ENCODE results near the gene KMT5B. TPM values are rescaled to one million over a fixed set of nuclear protein-coding genes. Genes with fewer than 3 reads are reported as not detected.

Gene KMT5B
- total RNA-seq, 2 donors from 2014 or later: 30.0 to 32.2 TPM

DNA sequence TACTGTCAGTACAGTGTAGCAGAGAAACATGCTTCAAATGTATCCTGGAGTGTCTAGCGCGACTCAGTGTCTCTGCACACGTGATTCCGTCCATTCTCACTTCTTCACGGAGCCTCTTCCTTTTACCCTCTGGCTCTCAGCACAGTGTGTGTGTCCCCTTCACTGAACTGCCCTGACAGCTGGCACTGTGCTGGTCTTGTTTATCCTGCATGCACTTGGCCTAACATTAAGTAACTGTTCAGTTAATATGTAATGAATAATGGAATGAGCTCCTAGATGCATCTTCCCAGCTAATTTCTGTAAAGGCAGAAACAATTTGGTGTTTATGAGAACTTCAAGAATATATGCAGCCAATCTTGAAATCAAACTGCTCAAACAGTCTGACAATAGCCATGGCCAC, 44.4 kb downstream of the KMT5B start:
- Histone ChIP-seq H3K9me3 (no peaks in the 10 kb centered on the region), H3K4me1 (peaks cover 6% of the 10 kb centered on the region), H3K27ac (no peak overlapping the region), H3K27me3 (no peaks in the 10 kb centered on the region), H3K36me3 (replicated peaks in 1 of 2; ENCODE audit: insufficient read depth in 1 of 2, low read depth in 2 of 2) (peaks cover 15 to 26% of the 10 kb centered on the region in 2 donors), H3K4me3 (no peak overlapping the region)
- TF ChIP-seq, protein P1, sequence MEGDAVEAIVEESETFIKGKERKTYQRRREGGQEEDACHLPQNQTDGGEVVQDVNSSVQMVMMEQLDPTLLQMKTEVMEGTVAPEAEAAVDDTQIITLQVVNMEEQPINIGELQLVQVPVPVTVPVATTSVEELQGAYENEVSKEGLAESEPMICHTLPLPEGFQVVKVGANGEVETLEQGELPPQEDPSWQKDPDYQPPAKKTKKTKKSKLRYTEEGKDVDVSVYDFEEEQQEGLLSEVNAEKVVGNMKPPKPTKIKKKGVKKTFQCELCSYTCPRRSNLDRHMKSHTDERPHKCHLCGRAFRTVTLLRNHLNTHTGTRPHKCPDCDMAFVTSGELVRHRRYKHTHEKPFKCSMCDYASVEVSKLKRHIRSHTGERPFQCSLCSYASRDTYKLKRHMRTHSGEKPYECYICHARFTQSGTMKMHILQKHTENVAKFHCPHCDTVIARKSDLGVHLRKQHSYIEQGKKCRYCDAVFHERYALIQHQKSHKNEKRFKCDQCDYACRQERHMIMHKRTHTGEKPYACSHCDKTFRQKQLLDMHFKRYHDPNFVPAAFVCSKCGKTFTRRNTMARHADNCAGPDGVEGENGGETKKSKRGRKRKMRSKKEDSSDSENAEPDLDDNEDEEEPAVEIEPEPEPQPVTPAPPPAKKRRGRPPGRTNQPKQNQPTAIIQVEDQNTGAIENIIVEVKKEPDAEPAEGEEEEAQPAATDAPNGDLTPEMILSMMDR (IDR thresholded peaks at IDR 0.05): no peak
- TF ChIP-seq POLR2A (IDR thresholded peaks at IDR 0.05): no peak
- intact Hi-C loops (cut with DNase I): no loop called here
- WGBS, 2 donors: 73 to 92% methylated on average over 5 of the region's 5 CpGs
- no peak for ATAC-seq
- no peak for DNase-seq

DNA sequence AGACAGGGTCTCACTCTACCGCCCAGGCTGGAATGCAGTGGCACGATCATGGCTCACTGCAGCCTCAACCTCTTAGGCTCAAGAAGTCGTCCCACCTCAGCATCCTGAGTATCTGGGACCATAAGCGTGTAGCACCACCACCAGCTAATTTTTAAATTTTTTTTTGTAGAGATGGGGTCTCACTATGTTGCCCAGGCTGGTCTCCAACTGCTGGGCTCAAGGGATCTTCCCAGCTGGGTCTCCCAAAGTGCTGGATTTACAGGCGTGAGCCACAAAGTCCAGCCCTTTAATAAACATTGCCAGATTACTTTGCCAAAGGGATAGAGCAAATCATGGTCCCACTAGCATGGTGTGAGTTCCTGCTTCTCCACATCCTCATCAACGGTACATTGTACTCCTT, 45.6 kb downstream of the KMT5B start:
- DNase-seq (no peak), ATAC-seq (no peak)
- H3K36me3 ChIP-seq (replicated peaks in 1 of 2; ENCODE audit: insufficient read depth in 1 of 2, low read depth in 2 of 2): peaks cover 15 to 19% of the 10 kb centered on the region in 2 donors
- intact Hi-C loops (cut with DNase I): no loop called here
- H3K4me3 ChIP-seq: no peak overlapping the region
- H3K27ac ChIP-seq: no peak overlapping the region
- peaks cover 6% of the 10 kb centered on the region for H3K4me1 ChIP-seq
- TF ChIP-seq, protein P1 (IDR thresholded peaks at IDR 0.05): no peak
- no peak for TF ChIP-seq POLR2A (IDR thresholded peaks at IDR 0.05)
- H3K27me3 ChIP-seq: no peaks in the 10 kb centered on the region
- H3K9me3 ChIP-seq: no peaks in the 10 kb centered on the region
- 75 to 79% methylated on average over 6 of the region's 6 CpGs for WGBS, 2 donors

DNA sequence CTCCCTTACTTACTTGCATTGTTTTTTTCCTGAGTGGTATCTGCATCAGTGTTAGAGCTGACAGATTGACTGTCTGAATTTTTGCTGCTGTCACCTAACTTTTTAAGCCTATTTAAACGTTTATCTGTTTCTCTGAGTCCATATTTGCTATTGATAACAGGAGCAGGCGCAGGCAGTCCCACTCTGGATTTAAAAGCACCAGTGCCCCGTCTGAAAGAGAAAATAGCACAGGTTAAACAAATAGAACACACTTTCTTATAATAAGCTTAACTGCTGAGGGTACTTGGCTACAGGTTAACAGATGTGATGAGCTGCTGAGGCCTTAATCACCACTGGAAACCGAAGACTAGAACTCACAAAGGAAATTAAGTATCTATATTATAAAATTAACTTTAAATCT, 46.1 kb downstream of the KMT5B start:
- intact Hi-C loops (cut with DNase I): no loop called here
- H3K27me3 ChIP-seq: no peaks in the 10 kb centered on the region
- peaks cover 15 to 18% of the 10 kb centered on the region in 2 donors for H3K36me3 ChIP-seq (replicated peaks in 1 of 2; ENCODE audit: insufficient read depth in 1 of 2, low read depth in 2 of 2)
- 32 to 41% methylated on average over 4 of the region's 4 CpGs for WGBS, 2 donors
- H3K4me1 ChIP-seq: peaks cover 6% of the 10 kb centered on the region
- ATAC-seq (no peak), DNase-seq (no peak)
- TF ChIP-seq, protein P1 (IDR thresholded peaks at IDR 0.05): no peak
- TF ChIP-seq POLR2A (IDR thresholded peaks at IDR 0.05): no peak
- H3K27ac ChIP-seq: peak overlapping the region in 2 of 4 donors; percentile 34 to 41
- no peaks in the 10 kb centered on the region for H3K9me3 ChIP-seq
- H3K4me3 ChIP-seq: no peak overlapping the region

DNA sequence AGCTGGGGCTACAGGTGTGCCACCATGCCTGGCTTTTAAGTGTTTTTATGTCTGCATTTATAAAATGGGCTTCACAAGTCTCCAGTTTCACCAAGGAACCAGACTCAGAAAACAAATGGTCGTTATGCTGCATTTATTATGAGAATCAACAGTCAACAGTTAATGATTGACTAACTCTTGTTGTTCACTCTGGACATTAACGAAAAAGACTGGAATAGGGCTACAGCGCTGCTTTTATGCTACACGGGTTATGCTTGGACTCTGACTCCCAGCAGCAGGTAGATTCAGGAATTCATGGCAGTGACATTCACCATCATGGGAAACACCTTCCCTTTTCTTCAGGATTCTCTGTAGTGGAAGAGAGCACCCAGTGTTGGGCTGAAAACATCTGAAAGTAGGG, 47.5 kb downstream of the KMT5B start:
- ATAC-seq (no peak), DNase-seq (no peak)
- no peak overlapping the region for H3K4me3 ChIP-seq
- intact Hi-C loops (cut with DNase I): no loop called here
- peaks cover 6% of the 10 kb centered on the region for H3K4me1 ChIP-seq
- H3K36me3 ChIP-seq (replicated peaks in 1 of 2; ENCODE audit: insufficient read depth in 1 of 2, low read depth in 2 of 2): peaks cover 15 to 18% of the 10 kb centered on the region in 2 donors
- H3K27me3 ChIP-seq: no peaks in the 10 kb centered on the region
- TF ChIP-seq POLR2A (IDR thresholded peaks at IDR 0.05): no peak
- TF ChIP-seq, protein P1 (IDR thresholded peaks at IDR 0.05): no peak
- WGBS, 2 donors: 49% methylated on average over 4 of the region's 4 CpGs
- no peaks in the 10 kb centered on the region for H3K9me3 ChIP-seq
- H3K27ac ChIP-seq: no peak overlapping the region

DNA sequence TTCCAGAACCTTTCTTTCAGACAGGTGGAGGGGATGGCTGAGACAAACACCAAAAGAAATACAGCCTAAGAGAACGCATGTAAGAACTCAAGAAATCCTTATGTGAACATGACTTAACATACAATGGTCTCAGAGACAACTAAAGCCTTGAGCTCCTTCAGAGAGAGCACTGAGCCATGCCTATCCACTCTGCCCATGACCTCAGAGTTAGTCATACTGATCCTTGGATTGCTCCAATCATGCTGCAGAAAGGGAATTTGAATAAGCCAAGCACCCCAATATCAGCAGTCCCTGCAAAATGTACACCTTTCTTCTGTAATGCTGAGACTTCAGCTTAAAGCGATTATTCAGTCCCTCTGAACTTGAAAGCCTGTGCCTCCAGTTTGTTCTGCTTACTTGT, 48.7 kb downstream of the KMT5B start:
- peaks cover 6 to 10% of the 10 kb centered on the region in 2 donors for H3K36me3 ChIP-seq (replicated peaks in 1 of 2; ENCODE audit: insufficient read depth in 1 of 2, low read depth in 2 of 2)
- intact Hi-C loops (cut with DNase I): no loop called here
- ATAC-seq (no peak), DNase-seq (no peak)
- 95 to 100% methylated on average over 2 of the region's 2 CpGs for WGBS, 2 donors
- TF ChIP-seq, protein P1 (IDR thresholded peaks at IDR 0.05): no peak
- TF ChIP-seq POLR2A (IDR thresholded peaks at IDR 0.05): no peak
- no peaks in the 10 kb centered on the region for H3K27me3 ChIP-seq
- H3K4me1 ChIP-seq: peaks cover 6% of the 10 kb centered on the region
- H3K4me3 ChIP-seq: no peak overlapping the region
- H3K9me3 ChIP-seq: no peaks in the 10 kb centered on the region
- no peak overlapping the region for H3K27ac ChIP-seq

Data from body of pancreas (tissue), 4 donors.